Keratinocyte (primary cell): ENCODE data around the gene GPLD1.

Source experiments
- EZH2 ChIP-seq: IDR thresholded peaks from one replicate; pipeline ENCODE4 v1.6.1; 2012; ENCODE audit warnings: inconsistent platforms, mild to moderate bottlenecking, low read length, moderate library complexity
- TF ChIP-seq, protein P1 (sequence below), 3 experiments: IDR thresholded peaks in 1 of 3; conservative IDR thresholded peaks in 1 of 3; optimal IDR thresholded peaks in 1 of 3; 2 replicates in 2 of 3; 3 replicates in 1 of 3; pipeline versions ENCODE3 to v1.5.1; 2011; ENCODE audit warnings: low read length in 3 of 3, mild to moderate bottlenecking in 3 of 3, moderate library complexity in 2 of 3, control low read depth in 1 of 3, inconsistent platforms in 1 of 3; ENCODE audit not compliant: insufficient read depth in 2 of 3; ENCODE audit errors: extremely low read depth in 1 of 3

DNA sequence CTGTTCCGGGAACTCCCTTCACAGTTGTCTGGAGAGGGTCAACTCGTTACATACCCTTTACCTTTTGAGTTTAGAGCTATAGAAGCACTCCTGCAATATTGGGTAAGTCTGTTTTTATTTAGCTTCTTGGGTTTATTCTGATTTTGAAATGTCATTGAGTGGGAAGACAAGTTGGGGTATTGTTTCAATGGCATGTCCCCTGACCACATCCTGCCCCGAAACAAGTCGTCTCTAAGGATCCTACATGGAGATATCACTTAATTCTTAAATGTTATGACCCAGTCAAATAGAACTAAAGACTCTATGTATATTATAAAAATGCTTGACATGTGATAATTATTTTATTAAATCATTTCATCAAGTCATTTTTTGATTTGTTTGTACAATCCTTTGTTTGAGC, 77.1 kb downstream of the GPLD1 start:
- TF ChIP-seq, protein P1, sequence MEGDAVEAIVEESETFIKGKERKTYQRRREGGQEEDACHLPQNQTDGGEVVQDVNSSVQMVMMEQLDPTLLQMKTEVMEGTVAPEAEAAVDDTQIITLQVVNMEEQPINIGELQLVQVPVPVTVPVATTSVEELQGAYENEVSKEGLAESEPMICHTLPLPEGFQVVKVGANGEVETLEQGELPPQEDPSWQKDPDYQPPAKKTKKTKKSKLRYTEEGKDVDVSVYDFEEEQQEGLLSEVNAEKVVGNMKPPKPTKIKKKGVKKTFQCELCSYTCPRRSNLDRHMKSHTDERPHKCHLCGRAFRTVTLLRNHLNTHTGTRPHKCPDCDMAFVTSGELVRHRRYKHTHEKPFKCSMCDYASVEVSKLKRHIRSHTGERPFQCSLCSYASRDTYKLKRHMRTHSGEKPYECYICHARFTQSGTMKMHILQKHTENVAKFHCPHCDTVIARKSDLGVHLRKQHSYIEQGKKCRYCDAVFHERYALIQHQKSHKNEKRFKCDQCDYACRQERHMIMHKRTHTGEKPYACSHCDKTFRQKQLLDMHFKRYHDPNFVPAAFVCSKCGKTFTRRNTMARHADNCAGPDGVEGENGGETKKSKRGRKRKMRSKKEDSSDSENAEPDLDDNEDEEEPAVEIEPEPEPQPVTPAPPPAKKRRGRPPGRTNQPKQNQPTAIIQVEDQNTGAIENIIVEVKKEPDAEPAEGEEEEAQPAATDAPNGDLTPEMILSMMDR (optimal IDR thresholded peaks at IDR 0.05 in 1 of 3, IDR thresholded peaks at IDR 0.05 in 1 of 3, conservative IDR thresholded peaks at IDR 0.05 in 1 of 3; ENCODE audit: extremely low read depth in 1 of 3, insufficient read depth in 2 of 3, low read length in 3 of 3), result no peak
- no peak for TF ChIP-seq EZH2
